Measurements from ENCODE around the gene SMIM10L1.

Gene SMIM10L1

DNA sequence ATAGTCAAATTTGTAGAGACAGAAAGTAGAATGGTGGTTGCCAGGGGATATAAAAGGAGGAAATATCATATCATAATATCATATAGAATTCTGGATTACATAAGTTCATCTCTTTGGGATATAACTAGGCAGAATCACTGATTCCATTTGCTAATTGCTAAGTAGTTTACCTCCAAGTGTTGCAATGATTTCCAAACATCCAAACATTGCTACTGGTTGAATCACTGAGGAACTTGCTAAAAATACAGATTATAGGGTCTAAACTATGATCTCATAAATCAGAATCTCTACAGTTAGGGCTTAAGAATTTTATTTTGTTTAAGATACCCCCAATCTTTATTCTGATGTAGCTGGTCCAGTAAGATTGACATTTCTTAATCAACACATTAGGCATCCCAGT is 31.8 kb downstream of the SMIM10L1 start:
- DNase-seq, result no peak

DNA sequence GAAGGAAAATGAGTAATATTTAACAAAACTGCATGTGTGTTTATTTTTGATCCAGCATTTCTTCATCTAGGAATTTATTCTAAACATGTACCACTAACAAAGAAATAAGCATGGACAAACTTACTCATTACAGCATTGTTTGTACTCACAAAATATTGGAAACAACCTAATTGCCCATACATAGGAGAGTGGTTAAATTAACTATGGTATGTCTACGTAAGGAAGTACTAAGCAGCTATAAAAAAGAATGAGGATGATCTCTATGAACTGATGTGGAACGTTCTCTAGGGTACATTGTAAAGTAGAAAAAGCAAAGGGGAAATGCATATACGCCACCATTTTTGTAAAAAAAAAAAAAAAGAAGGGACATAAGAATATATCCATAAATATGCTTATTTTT is 33.2 kb downstream of the SMIM10L1 start:
- no peak for DNase-seq

- DNase-seq, result no peak
These were observed 38.1 kb downstream of the SMIM10L1 start for GRCh38 chr12:11209113-11209512.

All from CD4-positive, alpha-beta T cell treated with Interleukin-4 for 4 hours (primary cell).